GM19193 (cell line): Measurements from ENCODE around the gene NUFIP1.

Experiments used
- POLR2A ChIP-seq: IDR thresholded peaks from 4 replicates; pipeline ENCODE4 v1.6.1; 2011; ENCODE audit not compliant: insufficient read depth, insufficient read length; ENCODE audit errors: extremely low read depth

NUFIP1 gene

GRCh38 chr13:44976196-44976595, 13.1 kb downstream of the NUFIP1 start:
- TF ChIP-seq POLR2A: no peak

GRCh38 chr13:44974056-44974793, 15.0 kb downstream of the NUFIP1 start:
- TF ChIP-seq POLR2A: no peak

GRCh38 chr13:44972956-44973581, 16.2 kb downstream of the NUFIP1 start:
- no peak for TF ChIP-seq POLR2A

GRCh38 chr13:44971656-44972595, 17.3 kb downstream of the NUFIP1 start:
- TF ChIP-seq POLR2A: no peak

GRCh38 chr13:44969551-44970484, 19.5 kb downstream of the NUFIP1 start:
- no peak for TF ChIP-seq POLR2A

- no peak for TF ChIP-seq POLR2A
Measured at GRCh38 chr13:44968434-44968815, 20.8 kb downstream of the NUFIP1 start.

- TF ChIP-seq POLR2A: no peak
Measured at GRCh38 chr13:44967704-44968433, 21.4 kb downstream of the NUFIP1 start.

GRCh38 chr13:44961997-44962396, 27.3 kb downstream of the NUFIP1 start:
- no peak for TF ChIP-seq POLR2A

- no peak for TF ChIP-seq POLR2A
Measured at GRCh38 chr13:44955406-44955805, 33.9 kb downstream of the NUFIP1 start.

- no peak for TF ChIP-seq POLR2A
Measured at GRCh38 chr13:44954224-44954623, 35.0 kb downstream of the NUFIP1 start.

- TF ChIP-seq POLR2A: no peak
Measured at GRCh38 chr13:44952671-44953070, 36.6 kb downstream of the NUFIP1 start.

- TF ChIP-seq POLR2A: no peak
Measured at GRCh38 chr13:44951184-44951583, 38.1 kb downstream of the NUFIP1 start.

- TF ChIP-seq POLR2A: no peak
Measured at GRCh38 chr13:44938854-44939253, 50.4 kb downstream of the NUFIP1 start.

GRCh38 chr13:44936246-44936645, 53.0 kb downstream of the NUFIP1 start:
- TF ChIP-seq POLR2A: no peak
